ENCODE results near the gene KCNJ10.
A peak's percentile ranks its signal among the peaks of the same experiment; 100 is the strongest.

KCNJ10 gene

DNA sequence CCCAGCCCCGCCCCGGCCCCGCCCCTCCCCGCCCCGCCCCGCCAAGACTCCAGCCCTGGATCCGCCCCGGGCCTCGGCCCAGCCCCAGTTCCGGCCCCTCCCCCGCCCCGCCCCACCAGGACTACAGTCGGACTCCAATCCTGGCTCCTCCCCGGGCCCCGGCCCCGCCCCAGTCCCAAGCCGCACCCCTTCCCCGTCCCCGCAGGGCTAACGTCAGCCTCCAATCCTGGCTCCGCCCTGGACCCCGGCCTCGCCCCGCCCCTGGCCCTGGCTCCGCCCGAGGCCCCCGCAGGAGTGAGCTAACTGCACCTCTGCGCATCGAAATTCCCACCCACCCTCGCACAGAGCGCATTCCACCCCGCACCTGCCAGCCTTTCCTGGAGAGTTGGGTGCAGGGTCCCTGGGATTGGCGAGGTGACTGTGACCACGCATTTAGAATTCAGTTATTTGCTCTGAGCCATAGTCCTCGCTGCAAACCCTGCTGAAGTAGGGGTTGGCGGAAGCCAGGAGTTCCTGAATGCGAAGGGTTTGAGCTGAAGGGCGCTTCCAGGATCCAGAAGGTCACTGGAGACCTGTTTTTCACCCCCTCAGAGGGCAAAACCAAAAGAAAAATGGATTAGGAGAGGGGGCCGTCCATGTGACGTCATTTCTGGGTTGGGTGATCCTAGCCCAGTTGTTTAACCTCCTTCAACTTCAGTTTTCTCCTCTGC is 29.0 kb upstream of the KCNJ10 start:
- DNase-seq, result peak; percentile 92 to 99

DNA sequence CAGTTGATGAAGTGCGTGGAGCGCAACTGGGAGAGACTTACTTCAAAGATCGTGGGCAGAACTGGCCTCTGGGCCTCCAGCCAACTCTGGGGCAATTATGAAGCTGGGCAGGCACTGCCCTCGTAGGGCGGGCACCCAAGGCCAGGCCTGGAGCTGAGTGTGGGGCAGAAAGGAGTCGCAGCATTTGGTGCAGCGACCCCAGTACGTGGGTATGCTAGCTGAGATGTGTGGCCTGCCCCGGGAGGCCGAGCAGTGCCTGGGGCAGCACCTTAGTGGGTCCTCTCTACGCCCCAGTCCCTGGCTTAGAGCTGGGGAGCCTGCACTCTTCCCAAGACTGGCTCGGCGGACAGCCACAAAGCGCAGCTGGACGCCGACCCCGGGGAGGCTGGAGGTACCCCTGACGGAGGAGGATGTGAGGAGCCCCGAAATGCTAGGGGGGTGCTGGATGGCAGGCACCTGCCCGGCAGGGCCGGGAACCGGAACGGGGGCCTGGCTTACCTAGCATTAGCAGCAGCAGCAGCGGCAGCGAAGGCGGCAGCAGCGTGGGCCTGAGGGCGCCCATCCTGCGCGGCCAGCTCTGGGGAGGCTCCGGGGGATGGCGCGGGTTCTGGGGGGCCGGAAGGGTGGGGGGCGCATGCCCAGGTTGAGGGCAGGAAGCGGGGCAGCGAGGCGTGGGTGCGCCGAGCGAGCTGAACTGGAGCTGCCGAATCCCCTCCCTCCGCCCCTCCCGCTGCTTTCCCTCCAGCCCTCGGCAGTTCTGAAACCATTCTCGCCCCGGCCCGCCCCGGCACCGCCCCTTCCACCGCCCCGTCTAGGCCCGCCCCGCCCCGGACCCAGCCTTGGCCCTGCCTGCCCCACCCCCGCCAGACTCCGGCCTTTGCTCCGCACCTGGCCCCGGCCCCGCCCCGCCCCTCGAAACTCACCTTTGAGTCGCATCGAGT is 28.2 kb upstream of the KCNJ10 start, which contains the start of gene IGSF8:
Gene IGSF8, minus strand, starts transcription at position 709 of the 941 bp plus-strand sequence. Its CDS starts 147 bp downstream, at position 562.
- DNase-seq, result peak; percentile 91 to 99

DNA sequence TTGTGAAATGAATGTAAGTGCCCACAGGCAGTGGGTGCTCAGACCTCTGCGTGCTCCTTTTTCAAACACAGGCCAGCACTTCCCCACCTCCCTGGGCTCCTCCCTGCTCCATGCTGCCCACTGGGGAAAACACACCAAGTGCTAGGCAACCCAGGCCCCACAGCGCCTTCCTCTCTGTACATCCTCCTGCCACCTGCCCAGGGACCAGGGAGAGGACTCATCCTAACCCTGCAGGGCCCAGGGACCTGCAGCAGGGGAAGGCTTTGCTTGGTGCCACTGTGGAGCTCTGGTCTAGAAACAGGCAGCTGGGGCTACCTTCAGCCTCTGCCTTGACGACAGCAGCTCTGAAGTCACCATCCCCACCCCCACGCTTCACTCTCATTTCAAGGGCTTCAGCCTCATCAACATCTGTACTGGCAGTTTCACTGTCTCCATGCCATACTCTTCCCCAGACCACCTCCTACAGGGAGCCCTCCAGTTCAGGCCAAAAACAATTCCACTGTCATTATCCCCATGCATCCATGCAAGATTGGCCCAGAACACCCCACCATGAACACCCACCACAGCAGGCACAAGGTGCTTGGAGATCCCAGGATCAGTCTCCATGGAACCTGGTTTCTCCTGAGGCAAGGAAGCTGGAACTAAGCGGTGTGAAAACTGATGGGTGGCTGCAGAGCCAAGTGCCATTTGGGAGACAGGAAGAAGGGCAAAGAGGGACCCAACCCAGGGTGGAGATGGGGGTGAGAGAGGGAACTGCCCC is 27.4 kb upstream of the KCNJ10 start:
- no peak for DNase-seq

DNA sequence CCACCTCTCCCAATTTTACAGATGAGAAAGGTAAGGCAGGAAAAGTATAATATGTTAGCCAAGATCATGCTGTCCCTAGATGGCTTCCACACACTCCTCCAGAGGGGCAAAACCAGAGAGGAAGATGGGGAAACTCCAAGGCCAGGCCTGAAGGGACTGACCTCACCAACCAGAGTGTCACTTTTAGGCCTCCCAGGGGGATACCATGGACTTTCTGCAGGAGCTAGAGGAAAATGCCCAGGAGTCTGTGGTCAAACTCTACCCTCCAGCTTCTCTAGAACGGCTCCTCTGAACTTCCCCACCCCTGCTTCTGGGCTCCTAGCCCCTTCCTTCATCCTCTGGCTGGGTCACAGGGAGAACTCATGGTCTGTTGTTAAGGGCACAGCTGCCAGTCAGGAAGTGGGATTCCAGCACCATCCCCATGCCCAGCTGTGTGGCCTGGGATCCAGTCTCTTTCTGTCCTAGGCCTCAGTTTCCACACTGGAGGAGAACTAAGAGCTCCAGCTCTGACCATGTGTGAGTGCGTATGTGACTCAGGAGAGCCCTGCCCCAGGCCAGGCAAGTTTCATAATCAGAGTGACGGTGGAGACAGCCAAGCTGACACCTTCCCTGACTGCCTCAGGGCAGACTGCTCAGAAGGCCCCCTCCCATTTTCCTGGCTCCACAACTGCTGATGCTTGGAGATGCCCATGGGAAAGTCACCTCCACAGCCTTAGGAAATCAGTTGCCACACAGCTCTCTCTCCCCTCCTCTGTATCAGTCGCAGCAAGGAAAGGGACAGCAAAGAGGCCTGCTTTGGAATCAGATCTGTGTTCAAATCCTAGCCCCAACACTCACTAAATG is 26.5 kb upstream of the KCNJ10 start:
- DNase-seq, result no peak

DNA sequence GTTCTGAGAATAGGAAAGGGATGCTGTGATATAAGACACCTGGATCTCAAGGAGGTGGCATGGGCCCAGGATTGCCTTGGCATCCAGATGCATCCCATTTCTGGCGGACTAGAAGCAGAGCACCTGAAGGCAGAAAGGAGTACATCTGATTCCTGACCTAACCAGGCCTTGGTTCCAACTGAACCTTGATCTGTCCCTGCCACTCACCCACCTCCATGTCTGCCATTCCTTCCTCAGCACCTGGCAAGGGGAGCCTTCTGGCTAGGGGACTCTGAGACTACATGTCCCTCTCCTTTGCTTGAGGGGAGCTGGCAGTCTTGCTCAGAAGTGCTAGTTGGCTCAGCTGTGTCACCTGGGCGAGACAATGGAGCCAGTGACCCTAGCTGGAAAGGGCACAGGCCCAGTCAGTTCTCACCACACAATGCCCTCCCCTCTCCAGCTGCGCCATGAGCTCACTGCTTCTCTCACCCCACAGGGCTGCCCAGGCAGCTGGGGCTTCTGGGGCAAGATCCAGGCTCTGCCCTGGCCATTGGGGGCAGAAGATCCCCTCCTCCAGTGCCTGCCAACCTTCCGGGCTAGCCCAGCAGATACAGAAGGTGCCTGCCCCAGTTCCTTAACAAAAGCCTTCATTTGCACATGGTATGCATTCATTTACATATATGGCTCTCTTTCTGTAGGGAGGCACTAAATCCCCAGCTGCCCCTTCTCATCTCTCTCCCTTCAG is 25.6 kb upstream of the KCNJ10 start:
- DNase-seq, result no peak

DNA sequence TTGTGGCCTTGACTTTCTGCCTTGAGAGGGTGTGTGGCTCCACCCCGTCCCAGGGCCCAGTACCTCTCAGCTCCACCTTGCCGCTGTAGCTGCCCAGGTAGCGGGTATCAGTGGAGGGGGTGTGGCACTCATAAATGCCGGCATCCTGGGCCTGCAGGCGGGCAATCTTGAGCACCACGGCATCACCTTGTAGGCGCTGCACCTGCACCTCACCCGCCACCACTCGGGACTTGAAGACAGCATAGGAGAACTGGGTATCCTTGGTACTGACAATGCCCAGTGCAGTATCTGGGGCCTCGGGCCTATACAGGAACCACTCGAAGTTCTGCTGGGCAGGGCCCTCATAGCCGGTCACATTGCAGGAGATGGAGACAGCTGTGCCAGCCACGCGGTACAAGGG is 24.8 kb upstream of the KCNJ10 start:
- no peak for DNase-seq

DNA sequence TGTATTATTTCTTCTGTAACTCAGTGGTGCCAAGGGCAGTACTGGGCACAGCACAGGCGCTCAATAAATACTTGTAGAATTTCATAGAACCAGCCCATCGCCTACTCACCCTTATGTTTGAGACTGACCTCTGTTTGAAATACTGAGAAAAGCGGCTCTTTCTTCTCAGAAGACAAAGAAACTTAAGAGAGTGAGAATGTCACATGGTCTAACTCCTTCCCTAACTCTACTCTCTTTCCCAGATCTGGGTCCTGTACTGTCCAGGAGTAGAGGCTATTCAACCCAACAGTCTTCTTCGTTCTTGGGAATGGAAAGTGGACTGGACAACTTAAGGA is 24.3 kb upstream of the KCNJ10 start:
- no peak for DNase-seq

DNA sequence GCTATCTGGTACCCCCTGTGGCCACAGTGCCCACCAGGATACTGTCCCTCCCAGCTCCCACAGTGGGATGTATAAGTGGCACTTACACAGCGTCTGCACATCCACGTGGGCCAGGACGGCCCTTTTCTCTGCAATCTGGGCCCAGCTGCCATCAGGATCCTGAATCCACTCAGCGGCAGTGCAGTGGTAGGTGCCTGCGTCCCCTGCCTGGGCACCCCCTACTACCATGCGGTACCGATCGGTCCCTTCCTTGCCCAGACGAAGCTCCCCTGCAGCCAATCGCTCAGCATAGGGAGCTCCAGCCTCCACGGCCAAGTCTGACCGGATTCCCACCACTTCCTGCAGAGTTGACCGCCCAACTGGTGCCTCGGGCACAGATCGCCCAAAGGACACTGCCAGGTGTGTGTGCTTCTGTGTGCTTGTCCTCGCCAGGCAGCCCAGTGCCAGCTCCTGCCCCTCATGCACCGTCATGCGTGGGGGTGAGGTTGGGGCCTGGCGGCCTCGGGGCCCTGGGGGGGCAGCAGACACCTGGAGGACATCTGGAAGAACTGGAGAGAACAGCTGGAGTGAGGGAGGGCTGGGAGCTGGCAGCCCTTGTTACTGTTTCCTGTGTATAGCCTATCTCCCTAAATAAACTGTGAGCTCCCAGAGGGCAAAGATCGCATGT is 23.8 kb upstream of the KCNJ10 start:
- DNase-seq, result no peak

DNA sequence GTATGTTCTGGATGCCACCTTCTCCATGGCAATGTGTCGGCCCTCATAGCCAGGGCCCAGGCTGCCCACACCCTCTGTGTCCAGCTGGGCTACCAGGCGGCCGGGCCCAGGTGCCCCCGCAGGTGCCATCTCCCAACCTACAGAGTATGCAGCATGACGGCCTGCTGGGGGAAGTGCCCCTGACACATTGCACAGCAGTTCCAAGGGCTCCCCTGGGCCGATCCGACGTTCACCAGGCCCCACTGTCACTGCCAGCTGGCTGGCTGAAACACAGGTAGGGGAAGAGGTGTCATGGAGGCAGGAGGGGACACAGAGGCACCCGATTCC is 23.1 kb upstream of the KCNJ10 start:
- DNase-seq, result no peak

DNA sequence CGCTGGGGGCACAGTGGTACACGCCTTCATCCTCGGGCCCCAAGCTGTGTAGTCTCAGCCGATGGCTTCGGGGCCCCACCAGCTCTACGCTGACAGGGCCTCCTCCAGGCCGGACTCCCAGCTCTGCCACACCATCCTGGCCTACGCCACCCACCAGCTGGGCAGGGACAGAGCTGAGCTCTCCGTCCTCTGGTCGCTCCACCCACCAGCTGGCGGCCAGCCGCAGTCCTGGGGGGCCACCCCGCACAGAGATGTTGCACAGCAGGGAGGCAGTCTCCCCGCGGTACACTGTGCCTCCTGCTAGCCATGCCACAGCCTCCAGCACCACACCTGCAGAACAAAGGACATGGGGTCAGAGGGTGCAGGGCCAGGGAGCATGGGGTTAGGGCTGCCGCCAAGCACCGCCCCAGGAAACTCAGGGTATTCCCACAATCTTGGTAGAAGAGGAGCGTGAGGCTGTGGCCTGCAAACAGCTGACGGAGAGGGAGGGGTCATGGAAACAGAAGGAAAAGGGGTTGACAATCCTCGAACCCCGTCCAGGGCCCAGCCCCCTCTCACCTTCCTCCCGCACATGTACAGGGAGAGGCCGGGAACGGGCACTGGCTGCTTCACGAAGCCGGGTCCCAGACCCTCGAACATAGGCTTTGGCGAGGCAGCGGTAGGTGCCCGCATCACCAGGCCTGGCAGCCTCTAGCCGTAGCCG is 22.6 kb upstream of the KCNJ10 start:
- DNase-seq, result no peak

DNA sequence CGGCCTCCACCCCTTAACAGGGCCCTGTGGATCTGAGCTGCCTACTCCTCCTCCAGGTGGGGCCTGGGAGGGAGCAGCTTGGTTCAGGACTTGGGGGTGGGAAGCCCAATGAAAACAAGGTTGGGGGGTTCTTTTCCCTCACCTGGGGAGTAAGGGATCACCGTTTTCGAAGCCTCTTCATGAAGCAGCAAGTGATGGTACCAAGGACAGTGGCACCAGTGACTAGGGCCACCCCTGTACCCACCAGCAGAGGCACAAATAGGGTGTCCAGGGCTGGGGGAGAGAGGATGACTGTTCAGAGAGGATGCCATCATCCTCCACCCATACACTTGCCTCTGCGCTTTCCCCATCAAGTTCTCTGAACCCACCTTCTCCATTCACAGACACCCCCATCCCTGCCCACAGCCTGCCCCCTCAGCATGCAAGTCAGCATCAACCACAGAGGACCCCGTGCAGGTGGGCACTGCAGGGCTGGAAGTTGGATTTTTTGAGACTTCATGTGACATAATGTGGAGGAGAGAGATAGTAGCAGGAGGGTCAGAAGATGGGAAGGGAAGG is 21.8 kb upstream of the KCNJ10 start:
- no peak for DNase-seq

DNA sequence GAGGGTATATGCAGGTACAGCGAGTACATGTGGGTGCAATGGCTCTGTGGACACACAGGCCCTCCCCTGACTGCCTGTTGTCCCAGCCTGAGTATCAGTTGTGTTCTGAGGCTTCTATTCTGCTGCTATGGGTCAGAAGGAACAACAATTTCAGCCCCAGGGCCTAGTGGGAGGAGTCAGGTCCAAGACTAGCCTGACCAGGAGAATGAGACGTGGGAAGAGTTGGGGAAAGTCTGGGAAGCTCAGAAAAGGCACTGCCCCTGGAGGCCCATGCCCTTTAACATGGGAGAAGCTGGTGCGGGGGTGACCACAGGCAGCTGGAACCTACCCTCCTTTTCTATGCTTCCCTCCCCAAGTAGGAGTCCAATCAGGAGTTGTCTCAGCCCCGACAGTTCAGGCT is 20.8 kb upstream of the KCNJ10 start:
- DNase-seq, result no peak

DNA sequence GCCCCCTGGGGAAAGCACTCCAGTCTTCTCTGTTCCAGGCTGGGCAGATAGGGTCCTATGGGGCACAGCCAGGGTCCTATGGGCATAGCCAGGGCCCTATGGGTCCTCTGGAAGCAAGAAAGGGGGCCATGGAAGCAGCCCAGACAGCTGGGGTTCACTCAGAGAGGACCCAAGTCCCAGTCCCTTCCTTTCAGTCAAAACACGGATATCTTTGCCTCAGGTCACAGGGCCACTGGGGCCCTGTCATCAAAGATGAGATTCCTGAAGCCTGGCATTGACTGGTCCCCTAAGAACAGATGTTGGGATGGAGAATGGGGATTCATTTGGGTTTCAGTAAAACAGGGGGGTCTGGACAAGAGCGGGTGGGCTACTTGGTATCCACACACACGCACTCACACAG is 19.9 kb upstream of the KCNJ10 start:
- DNase-seq, result no peak

DNA sequence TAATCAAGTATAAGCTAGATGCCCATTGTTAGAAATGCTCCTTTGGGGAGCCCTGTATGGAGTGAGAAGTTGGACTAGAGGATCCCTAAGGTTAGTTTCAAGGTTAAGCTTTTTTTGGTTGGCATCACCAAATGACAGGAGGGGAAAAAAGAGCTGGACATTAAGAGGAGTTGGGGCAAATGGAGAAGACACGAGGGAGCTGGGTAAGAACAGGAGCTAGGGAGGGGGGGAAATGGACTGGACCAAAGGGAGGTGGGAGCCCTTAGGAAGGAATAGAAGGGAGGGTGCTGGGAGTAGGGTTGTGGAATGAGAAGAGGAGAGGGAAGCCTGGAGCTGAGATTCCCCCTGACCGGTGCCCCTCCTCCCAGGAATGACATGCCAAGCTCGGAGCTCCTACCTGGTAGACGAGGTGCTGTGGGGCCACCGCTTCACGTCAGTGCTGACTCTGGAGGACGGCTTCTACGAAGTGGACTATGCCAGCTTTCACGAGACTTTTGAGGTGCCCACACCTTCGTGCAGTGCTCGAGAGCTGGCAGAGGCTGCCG is 17.2 kb upstream of the KCNJ10 start:
- no peak for DNase-seq

DNA sequence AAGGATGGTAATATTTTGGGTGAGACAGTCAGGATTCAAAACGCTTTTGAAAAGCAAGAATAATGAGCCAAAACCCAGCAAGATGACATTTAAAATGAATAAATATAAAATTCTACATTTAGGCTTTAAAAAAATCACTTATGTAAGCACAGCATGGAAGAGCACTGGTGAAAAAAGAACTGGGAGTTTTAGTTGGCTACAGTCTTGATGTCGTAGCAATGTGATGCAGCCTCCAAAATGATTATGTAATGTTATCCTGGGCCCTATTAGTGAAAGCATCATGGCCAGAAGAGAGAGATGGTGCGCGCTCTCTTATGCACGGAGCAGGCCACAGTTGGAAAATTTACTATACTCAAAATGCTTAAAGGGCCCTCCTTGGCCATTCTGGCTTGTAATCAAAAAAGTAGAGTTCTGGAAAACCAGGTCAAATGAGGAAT is 16.5 kb upstream of the KCNJ10 start:
- no peak for DNase-seq

DNA sequence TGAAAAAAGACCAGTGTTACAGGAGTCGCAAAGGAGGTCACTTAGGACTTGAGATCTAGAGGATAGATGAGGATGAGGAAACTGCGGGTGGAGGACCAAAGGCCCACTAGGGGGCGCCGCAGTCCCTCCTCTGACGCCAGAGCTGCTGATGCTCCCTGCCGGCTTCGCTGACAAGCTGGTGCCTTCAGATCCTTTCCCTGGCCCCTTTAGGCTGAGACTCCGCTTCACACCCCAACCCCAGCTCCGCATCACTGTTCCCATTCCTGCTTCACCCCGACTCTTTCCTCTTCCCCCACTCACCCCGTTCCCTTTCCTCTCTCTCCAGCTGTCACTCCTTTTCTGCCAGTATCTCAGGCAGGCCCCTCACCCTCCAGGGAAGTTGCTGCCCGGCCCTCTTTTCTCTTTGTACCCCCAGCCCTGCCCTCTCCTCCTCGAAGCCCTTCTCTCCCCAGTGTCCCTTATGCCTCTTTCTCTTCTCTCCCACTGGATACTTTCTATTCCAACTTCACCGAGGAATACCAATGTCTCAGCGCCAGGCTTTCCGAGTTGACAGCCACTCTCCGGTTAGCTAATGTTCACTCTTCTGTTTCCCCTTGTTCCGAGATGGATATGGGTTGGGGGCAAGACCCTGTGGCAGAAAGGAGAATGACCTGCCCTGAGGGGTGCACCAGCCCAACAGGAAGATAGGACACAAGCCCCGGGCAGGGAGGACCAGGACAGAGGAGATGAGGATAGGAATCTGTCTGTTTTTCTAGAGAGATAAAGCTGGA is 15.9 kb upstream of the KCNJ10 start:
- DNase-seq, result peak; percentile 77

DNA sequence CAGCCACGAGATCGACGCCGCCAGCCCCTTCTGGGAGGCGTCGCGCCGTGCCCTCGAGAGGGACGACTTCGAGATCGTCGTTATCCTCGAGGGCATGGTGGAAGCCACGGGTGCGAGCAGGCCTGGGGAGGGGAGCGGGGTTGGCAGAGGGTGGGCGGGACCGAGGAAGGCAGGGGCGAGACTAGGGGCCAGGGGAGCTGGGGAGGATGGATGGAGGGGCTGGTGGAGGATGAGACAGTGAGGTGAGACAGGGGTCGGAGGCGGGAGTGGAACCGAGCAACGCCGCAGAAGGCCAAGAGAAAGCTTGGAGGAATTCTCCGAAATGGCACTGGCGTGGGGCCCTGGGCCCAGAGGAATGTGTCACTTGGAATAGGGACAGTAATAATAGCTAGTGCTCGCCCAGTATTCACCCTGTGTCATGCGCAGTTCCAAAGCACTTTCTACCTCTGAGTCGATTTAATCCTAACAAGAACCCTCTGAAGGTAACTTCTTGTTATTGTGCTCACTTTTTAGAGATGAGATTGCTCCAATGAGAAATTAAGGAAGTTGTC is 14.9 kb upstream of the KCNJ10 start:
- DNase-seq, result no peak

DNA sequence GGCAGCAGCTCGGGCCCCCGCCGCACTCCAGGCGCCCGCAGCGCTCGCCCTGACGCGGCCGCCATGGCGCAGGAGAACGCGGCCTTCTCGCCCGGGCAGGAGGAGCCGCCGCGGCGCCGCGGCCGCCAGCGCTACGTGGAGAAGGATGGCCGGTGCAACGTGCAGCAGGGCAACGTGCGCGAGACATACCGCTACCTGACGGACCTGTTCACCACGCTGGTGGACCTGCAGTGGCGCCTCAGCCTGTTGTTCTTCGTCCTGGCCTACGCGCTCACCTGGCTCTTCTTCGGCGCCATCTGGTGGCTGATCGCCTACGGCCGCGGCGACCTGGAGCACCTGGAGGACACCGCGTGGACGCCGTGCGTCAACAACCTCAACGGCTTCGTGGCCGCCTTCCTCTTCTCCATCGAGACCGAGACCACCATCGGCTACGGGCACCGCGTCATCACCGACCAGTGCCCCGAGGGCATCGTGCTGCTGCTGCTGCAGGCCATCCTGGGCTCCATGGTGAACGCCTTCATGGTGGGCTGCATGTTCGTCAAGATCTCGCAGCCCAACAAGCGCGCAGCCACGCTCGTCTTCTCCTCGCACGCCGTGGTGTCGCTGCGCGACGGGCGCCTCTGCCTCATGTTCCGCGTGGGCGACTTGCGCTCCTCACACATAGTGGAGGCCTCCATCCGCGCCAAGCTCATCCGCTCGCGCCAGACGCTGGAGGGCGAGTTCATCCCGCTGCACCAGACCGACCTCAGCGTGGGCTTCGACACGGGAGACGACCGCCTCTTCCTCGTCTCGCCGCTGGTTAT is 14.2 kb upstream of the KCNJ10 start:
- DNase-seq, result peak; percentile 87 to 88
